B cell (primary cell): ENCODE measurements around the gene AMPD2. TPM values are rescaled to one million over a fixed set of nuclear protein-coding genes. Genes with fewer than 3 reads are reported as not detected.

Experiments used
- ATAC-seq: fragments of 200-7000 bp; cut with Tn5 transposase; one replicate; pipeline ENCODE4 v1.10.0; 2021; ENCODE audit warnings: low read depth, mild to moderate bottlenecking, moderate number of reproducible peaks, moderate library complexity
- CTCF ChIA-PET: fragments of 350-600 bp; sonication (Branson Sonifier 250); formaldehyde crosslinking; loops from one replicate; lab custom pipeline; 2021; ENCODE audit warnings: antibody characterized with exemption, inconsistent platforms; lab: Charles Lee
- POLR2A ChIA-PET: fragments of 350-600 bp; sonication (Branson Sonifier 250); formaldehyde crosslinking; loops from one replicate; lab custom pipeline; 2021; ENCODE audit warnings: antibody characterized with exemption; lab: Charles Lee
- DNase-seq: peaks from one replicate; pipeline ENCODE4 v3.0.0; 2013
- H2AFZ ChIP-seq: 2 replicates; pipeline ENCODE4 v1.6.1; 2012; ENCODE audit warnings: mild to moderate bottlenecking, low read depth, low read length; ENCODE audit not compliant: insufficient read depth, poor library complexity, severe bottlenecking
- H3K27ac ChIP-seq, 2 donors: 1 replicate in 1 of 2; 2 replicates in 1 of 2; pipeline ENCODE4 v1.5.1; 2012 to 2013; ENCODE audit warnings: low read length in 2 of 2, mild to moderate bottlenecking in 2 of 2, moderate library complexity in 1 of 2
- H3K27me3 ChIP-seq, 4 experiments: fragments of 200-600 bp in 1 of 4; sonication (generic) in 1 of 4; replicated peaks in 1 of 4; 1 replicate in 2 of 4; 2 replicates in 2 of 4; pipeline versions ENCODE4 v1.6.1 to v1.7.0; 2013 to 2016; ENCODE audit warnings: low read length in 3 of 4, mild to moderate bottlenecking in 2 of 4, mixed read lengths in 1 of 4, moderate library complexity in 1 of 4; ENCODE audit not compliant: insufficient read depth in 4 of 4, control insufficient read depth in 3 of 4; ENCODE audit errors: control extremely low read depth in 1 of 4
- H3K36me3 ChIP-seq, 2 experiments: replicated peaks in 1 of 2; 1 replicate in 1 of 2; 2 replicates in 1 of 2; pipeline versions ENCODE4 v1.6.1 to v1.7.1; 2013; ENCODE audit warnings: low read length in 1 of 2; ENCODE audit not compliant: insufficient read depth in 2 of 2, control insufficient read depth in 1 of 2; ENCODE audit errors: control extremely low read depth in 1 of 2, extremely low read depth in 1 of 2
- H3K4me1 ChIP-seq, 2 donors: fragments of 200-600 bp in 1 of 2; sonication (generic) in 1 of 2; 1 replicate in 1 of 2; 2 replicates in 1 of 2; pipeline versions ENCODE4 v1.5.1 to v1.6.1; 2013 to 2017; ENCODE audit warnings: low read length in 2 of 2; ENCODE audit not compliant: control insufficient read depth in 2 of 2, insufficient read depth in 2 of 2
- H3K4me2 ChIP-seq: replicated peaks from 2 replicates; pipeline ENCODE3; 2012; ENCODE audit warnings: mild to moderate bottlenecking, low read depth, low read length; ENCODE audit not compliant: poor library complexity, severe bottlenecking
- H3K4me3 ChIP-seq, 5 experiments: fragments of 200-600 bp in 1 of 5; sonication (generic) in 1 of 5; 1 replicate in 3 of 5; 2 replicates in 2 of 5; pipeline versions ENCODE4 v1.5.1 to v1.7.0; 2011 to 2016; ENCODE audit warnings: low read length in 4 of 5, mild to moderate bottlenecking in 4 of 5, low read depth in 2 of 5, control low read depth in 1 of 5, moderate library complexity in 1 of 5; ENCODE audit not compliant: insufficient read depth in 1 of 5; ENCODE audit errors: control extremely low read depth in 1 of 5, extremely low read depth in 1 of 5
- H3K79me2 ChIP-seq: fragments of 200-600 bp; sonication (generic); one replicate; pipeline ENCODE4 v1.6.0; 2016; ENCODE audit warnings: low read length; ENCODE audit not compliant: control insufficient read depth, insufficient read depth
- H3K9ac ChIP-seq: fragments of 200-600 bp; sonication (generic); 2 replicates; pipeline ENCODE4 v1.6.1; 2017; ENCODE audit warnings: mild to moderate bottlenecking, low read length, moderate library complexity
- H3K9me3 ChIP-seq, 3 donors: one replicate each; pipeline versions ENCODE4 v1.6.1 to v1.7.1; 2013; ENCODE audit warnings: low read length in 2 of 3; ENCODE audit not compliant: control insufficient read depth in 2 of 3, insufficient read depth in 1 of 3; ENCODE audit errors: control extremely low read depth in 1 of 3
- H4K20me1 ChIP-seq: 2 replicates; pipeline ENCODE4 v1.6.0; 2012; ENCODE audit warnings: mild to moderate bottlenecking, low read length; ENCODE audit not compliant: insufficient read depth, control insufficient read depth, poor library complexity, severe bottlenecking
- H3K27ac Mint-ChIP-seq: one replicate; pipeline ENCODE4 v1.8.0; 2021; ENCODE audit warnings: mixed read lengths
- H3K27me3 Mint-ChIP-seq: one replicate; pipeline ENCODE4 v1.8.0; 2021; ENCODE audit warnings: mixed read lengths
- H3K4me1 Mint-ChIP-seq: one replicate; pipeline ENCODE4 v1.8.0; 2021; ENCODE audit warnings: mixed read lengths
- H3K4me3 Mint-ChIP-seq: one replicate; pipeline ENCODE4 v1.8.0; 2021; ENCODE audit warnings: mixed read lengths
- H3K9me3 Mint-ChIP-seq: one replicate; pipeline ENCODE4 v1.8.0; 2022; ENCODE audit warnings: mixed read lengths; ENCODE audit not compliant: insufficient read depth
- CTCF ChIP-seq: fragments of 200-600 bp; IDR thresholded peaks from one replicate; pipeline ENCODE4 v1.8.0; 2022; ENCODE audit warnings: antibody characterized with exemption, mild to moderate bottlenecking
- EZH2 ChIP-seq: IDR thresholded peaks from 2 replicates; pipeline ENCODE4 v1.6.1; 2012; ENCODE audit warnings: borderline replicate concordance, low read depth, mild to moderate bottlenecking, moderate library complexity, low read length; ENCODE audit not compliant: insufficient read depth, poor library complexity, severe bottlenecking
- WGBS: methylation state at CpG from one replicate; pipeline ENCODE4 v1.1.5; 2013; ENCODE audit warnings: missing lambda C conversion rate; ENCODE audit not compliant: insufficient coverage; 5-methylcytosine and 5-hydroxymethylcytosine counted together
- intact Hi-C: fragments of 100-400 bp; cut with micrococcal nuclease; formaldehyde crosslinking; loops from one replicate; pipeline ENCODE4 v1.10.0; 2022
- polyA plus RNA-seq: library from polyadenylated mRNA; depleted of rRNA; stranded (reverse); fragments of >200 nt; gene quantifications from 2 replicates; pipeline ENCODE4 v1.2.3, GENCODE V29; 2012
- total RNA-seq, 2 donors: library from RNA; stranded (reverse); fragments of 120-200 nt in 1 of 2; gene quantifications; 1 replicate in 1 of 2; 2 replicates in 1 of 2; pipeline versions ENCODE4 v1.2.3 to v1.2.4, GENCODE V29; 2013 to 2022

Gene AMPD2
- total and polyA plus RNA-seq, 2 donors (not counting 1 experiment from before 2014, with no cell fraction given) = 104 to 121 TPM

DNA sequence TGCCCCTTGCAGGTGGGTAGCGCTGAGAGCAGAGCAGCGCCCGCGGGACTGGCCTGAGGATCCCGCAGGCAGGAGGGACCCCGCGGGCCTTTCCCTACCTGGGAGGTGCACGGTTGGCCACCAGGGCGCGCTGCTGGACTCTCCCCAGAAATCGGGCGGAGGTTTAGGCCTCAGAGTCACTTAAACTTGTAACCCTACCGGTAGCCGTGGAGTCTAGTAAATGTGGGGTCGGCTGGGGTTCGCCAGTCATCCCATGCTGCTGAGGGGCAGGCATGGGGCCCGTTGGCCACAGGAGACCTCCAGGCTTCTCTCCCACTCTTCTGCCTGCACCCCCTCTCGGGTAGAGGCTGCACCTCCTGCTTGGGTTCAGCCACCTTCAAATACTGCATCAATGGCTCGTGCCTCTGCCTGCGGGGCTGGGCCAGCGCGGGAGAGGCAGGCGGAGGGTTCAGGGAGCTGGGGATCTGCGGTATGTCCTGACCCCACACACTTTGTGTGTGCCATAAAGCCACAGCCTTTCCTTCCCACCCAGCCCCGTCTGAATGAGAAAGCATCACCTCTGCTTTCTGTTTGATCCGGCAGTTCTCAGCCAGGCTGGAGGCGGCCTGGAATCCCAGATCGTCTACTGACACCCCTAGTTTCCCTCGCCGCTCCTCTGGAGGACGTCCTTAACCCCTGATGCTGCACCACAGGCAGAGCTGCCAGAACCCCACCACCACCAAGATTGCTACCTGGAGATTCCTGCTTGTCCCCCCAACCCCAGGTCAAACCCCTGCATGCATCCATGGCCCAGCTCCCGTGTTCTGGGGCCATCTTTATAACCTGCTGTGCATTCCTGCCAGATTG lies 24.0 kb downstream of the AMPD2 start:
- peak; percentile 88 for ATAC-seq
- H2AFZ ChIP-seq = peak overlapping the region; percentile 82
- H3K4me3 ChIP-seq = peak overlapping the region in 1 of 5 experiments; percentile 6
- Mint-ChIP-seq H3K4me3 (peak overlapping the region; percentile 7), H3K4me1 (peaks cover 13% of the 10 kb centered on the region), H3K27me3 (peaks cover 4% of the 10 kb centered on the region), H3K27ac (no peak overlapping the region), H3K9me3 (no peaks in the 10 kb centered on the region)
- CTCF ChIA-PET = interaction anchor here (0.7 to 16.5 kb wide), 12 partner anchors 9 to 367 kb away, joined by 3 to 276 read pairs (median 6); partner anchors contain the start of genes AHCYL1, AMPD2, GPR61 and GSTM1
- H3K4me2 ChIP-seq = peak overlapping the region; percentile 54
- no peaks in the 10 kb centered on the region for H3K9me3 ChIP-seq
- DNase-seq = peak; percentile 86
- H3K4me1 ChIP-seq = peaks cover 4 to 14% of the 10 kb centered on the region in 2 donors
- H3K36me3 ChIP-seq = no peaks in the 10 kb centered on the region
- WGBS = 34% methylated on average over 31 of the region's 32 CpGs
- intact Hi-C loops = loop anchor here (1.0 to 2.0 kb wide), 3 partner anchors 13 to 341 kb away; partner anchors contain the start of genes AHCYL1, GSTM1 and GSTM4
- no peak overlapping the region for H3K9ac ChIP-seq
- H3K79me2 ChIP-seq = no peaks in the 10 kb centered on the region
- H3K27ac ChIP-seq = no peak overlapping the region
- TF ChIP-seq CTCF = peak; percentile 92
- TF ChIP-seq EZH2 = no peak
- peaks cover 0 to 2% (median 0%) of the 10 kb centered on the region in 4 experiments for H3K27me3 ChIP-seq
- no peaks in the 10 kb centered on the region for H4K20me1 ChIP-seq
- POLR2A ChIA-PET = interaction anchor here (1.0 kb wide), 1 partner anchor 95 kb away, joined by 3 read pairs; the partner anchor contains the start of gene GNAI3
